Stimulated activated CD4-positive, alpha-beta T cell treated with anti-CD3 and anti-CD28 coated beads, TNF-alpha, amount 100 ng/mL, for 1 hour (primary cell): ENCODE results near the gene MCRS1.
"Not testable (repeated sequence)": the region's sequence is repeated elsewhere in the genome, so short reads cannot be mapped to it uniquely, and the experiment has no call there.

Experiments
- DNase-seq, 3 donors: peaks; one replicate each; pipeline ENCODE4 v3.0.0-alpha.2; 2020; ENCODE audit warnings: low read depth in 3 of 3, low spot score in 1 of 3

MCRS1 gene

DNA sequence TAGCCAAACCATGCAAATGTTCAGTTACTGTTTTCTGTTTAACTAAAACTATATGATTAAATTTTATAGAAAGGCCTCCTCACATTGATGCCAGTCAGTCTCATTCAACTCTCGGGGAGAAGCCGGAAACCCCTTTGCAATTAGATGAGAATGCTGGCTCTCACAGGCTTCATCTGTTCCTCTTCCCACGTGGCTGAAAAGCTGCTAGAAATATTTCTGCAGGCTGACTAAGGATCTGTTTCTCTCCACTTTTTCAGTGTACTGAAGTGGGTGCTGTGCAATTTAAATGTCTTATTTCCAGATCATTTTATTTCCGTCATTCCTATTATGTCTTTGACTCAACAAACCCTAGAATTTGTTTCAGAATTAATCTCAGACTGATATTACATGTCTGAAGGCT lies 46.6 kb downstream of the MCRS1 start:
- DNase-seq, result no peak

DNA sequence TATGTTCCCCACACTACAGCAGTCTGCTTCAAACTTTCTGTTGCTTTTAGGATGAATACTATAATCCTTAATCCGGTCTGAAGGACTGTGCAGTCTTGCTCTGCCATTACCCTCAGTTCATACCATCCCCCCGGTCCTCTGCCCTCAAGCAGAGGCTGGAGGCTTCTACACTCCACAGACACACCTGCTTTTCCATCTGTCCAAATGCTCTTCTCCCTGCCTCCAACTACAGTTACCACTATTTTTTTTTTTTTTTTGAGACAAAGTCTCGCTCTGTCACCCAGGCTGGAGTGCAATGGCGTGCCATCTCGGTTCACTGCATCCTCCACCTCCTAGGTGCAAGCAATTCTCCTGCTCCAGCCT lies 48.4 kb downstream of the MCRS1 start:
- no peak for DNase-seq

DNA sequence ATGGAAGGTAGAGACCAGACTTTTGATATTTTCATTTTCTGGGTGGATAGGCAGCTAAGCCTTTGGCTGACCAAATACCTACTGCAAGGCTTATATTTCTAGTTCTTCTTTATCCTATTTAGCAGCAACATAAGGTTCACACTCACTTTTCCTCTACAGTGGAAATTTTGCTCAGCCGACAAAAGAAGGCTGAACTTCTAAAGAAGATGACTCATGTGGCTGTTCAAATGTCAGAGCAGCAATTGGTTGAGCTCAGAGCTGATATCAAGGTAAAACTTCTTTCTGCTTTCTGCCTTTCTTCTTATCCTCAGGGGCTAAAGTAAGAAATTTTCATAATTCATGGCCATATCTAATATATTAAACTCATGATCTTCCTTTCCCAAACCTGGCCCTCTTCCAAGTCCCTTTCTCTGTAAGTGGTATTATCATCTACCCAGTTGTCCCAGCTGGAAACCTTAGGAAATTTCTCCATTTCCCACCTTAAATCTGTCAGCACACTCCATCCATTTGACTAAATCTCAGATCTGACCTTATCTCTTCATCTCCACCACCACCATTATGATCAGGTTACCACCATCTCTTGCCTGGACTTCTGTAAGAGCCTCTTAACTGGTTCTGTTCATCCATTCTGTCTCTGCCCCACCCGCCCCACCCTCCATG lies 48.9 kb downstream of the MCRS1 start:
- no peak for DNase-seq

DNA sequence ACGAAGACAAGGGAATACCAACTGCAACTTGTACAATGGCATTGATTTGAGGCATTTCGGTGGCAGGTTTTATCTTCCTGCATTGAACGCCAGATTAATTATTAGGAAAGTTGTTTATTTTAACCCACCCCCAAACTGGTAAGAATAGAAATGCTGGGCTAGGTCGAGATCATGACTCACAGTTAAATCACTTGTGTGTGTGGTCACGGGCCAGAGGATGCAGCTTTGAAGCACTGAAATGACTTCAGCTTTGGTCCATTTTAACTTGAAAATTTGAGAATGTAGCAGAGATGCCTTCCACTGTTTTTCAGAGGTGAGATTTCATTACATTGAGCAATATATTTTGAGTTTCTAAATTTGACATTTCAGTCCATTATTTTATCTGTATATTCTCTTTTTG lies 52.7 kb downstream of the MCRS1 start:
- DNase-seq, result no peak

DNA sequence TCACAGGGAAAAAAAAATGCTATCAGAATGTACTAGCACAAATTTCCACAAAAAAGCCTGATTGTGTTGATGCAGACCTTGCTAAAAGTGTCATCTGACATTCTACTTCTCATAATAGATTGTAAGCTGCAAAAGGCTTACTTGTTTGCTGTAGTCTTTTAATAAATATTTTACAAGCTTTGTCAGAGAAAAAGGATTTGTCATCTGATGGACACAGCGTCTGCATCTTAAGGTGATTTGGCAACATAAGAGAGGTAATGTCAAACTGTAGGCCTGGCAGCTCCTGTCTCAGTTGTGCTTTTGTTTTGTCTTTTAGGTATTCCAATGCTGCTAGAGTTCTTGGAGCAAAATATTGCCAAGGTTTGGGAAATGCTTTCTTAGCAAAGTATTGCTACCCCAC lies 55.4 kb downstream of the MCRS1 start:
- no peak for DNase-seq

DNA sequence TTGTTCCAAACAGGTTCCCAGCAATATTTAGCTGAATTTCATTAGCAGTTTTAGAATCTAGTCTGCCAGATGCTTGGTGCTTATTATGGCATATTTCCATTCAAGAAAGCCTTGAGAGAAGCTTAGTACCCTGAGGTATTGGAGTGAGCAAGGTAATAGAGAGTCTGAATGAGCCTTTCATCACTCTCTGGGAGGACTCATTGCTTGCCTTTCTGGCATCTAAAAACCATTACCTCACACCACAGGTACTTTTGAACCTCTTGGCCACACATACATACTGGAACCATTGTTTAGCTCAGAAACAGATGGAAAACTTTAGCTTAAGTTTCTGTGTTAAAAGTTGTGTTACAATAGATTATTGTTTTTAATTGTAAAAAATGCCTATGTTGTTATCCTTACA lies 56.5 kb downstream of the MCRS1 start:
- DNase-seq, result no peak

DNA sequence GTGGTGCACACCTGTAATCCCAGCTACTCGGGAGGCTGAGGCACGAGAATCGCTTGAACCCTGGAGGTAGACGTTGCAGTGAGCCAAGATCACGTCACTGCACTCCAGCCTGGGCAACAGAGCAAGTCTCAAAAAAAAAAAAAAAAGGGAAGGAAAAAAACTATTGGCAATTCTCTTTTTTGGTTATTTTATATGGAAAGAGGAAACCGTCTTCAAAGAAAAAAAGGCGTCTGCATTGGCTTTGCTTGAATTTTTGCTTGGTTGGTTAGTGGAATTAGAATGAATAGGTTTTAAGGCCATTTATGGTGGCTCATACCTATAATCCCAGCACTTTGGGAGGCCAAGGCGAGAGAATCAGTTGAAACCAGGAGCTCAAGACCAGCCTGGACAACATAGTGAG lies 58.3 kb downstream of the MCRS1 start:
- not testable (repeated sequence) for DNase-seq
